ENCODE measurements around the gene ELOVL7.
"Not testable (repeated sequence)": the region's sequence is repeated elsewhere in the genome, so short reads cannot be mapped to it uniquely, and the experiment has no call there.

The ELOVL7 gene

DNA sequence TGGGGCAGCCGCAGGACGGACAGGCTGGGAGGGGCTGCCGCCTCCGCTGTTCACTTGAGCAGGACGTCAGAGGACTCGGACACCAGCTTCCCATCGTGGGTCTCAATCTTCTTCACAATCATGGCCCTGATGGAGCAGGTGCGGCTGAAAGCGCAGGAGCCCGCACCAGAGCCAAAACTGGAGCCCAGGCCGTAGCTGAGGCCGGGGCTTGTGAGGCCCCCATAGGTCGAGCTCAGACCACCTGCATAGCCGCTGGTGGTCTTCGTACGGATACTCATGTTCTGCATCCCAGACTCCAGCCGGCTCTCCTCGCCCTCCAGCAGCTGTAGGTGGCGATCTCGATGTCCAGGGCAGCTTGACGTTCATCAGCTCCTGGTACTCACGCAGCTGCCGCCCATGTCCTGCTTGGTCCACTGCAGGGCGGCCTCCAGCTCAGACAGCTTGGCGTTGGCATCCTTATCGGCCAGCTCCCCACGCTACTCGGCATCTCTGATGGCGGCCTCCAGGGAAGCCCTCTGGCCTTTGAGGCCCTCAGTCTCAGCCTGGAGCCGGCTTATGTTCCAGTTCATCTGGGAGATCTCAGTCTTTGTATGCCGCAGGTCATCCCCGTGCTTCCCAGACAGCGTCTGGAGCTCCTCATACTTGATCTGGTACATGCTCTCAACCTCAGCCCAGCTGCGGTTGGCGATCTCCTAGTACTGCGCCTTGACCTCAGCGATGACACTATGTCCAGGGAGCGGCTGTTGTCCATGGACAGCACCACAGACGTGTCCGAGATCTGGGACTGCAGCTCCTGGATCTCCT lies 100.4 kb downstream of the ELOVL7 start:
- DNase-seq (no peak), ATAC-seq (replicated peaks) (no peak)
- Mint-ChIP-seq H3K36me3 (ENCODE audit: insufficient read depth) (no peaks in the 10 kb centered on the region), H3K9me3 (peaks cover 5 to 17% of the 10 kb centered on the region in 2 donors), H3K27ac (no peak overlapping the region), H3K4me3 (no peak overlapping the region), H3K27me3 (peaks cover 10 to 16% of the 10 kb centered on the region in 2 donors), H3K4me1 (ENCODE audit: low read depth in 2 of 2) (no peaks in the 10 kb centered on the region)

DNA sequence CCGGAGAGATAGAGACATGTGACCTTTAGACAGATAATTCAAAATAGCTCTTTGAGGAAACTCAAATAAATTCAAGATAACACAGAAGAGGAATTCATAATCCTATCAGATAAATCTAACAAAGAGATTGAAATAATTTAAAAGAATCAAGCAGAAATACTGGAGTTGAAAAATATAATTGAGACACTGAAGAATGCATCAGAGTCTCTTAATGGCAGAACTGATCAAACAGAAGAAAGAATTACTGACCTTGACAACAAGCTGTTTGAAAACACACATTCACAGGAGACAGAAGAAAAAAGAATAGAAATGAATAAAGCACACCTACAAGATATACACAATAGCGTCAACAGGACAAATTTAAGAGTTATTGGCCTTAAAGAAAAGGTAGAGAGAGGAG lies 103.7 kb downstream of the ELOVL7 start:
- no peaks in the 10 kb centered on the region for H3K36me3 Mint-ChIP-seq (ENCODE audit: insufficient read depth)
- ATAC-seq (replicated peaks) (no peak), DNase-seq (no peak)
- H3K27ac Mint-ChIP-seq, result no peak overlapping the region
- H3K27me3 Mint-ChIP-seq, result no peaks in the 10 kb centered on the region
- H3K9me3 Mint-ChIP-seq, result peaks cover 5 to 17% of the 10 kb centered on the region in 2 donors
- no peak overlapping the region for H3K4me3 Mint-ChIP-seq
- no peaks in the 10 kb centered on the region for H3K4me1 Mint-ChIP-seq (ENCODE audit: low read depth in 2 of 2)

DNA sequence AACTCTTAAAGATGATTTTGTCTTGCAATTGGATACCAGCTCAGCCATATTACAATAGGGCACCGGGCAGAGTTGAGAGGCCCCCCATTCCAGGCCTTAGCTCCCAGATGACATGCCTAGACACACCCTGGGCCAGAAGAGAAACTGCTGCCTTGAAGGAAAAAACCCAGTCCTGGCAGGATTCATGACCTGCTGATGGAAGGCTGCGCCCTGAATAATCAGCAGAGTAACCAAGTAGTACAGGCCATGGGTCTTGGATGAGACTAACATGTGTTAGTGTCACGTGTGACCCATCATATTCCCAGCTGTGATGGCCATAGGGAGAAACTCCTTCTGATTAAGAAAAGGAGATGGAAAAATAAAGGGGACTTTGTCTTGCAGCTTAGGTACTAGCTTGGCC lies 105.1 kb downstream of the ELOVL7 start:
- no peak overlapping the region for H3K27ac Mint-ChIP-seq
- no peaks in the 10 kb centered on the region for H3K27me3 Mint-ChIP-seq
- ATAC-seq (replicated peaks) (no peak), DNase-seq (no peak)
- no peaks in the 10 kb centered on the region for H3K4me1 Mint-ChIP-seq (ENCODE audit: low read depth in 2 of 2)
- H3K9me3 Mint-ChIP-seq, result peaks cover 5 to 17% of the 10 kb centered on the region in 2 donors
- no peak overlapping the region for H3K4me3 Mint-ChIP-seq
- H3K36me3 Mint-ChIP-seq (ENCODE audit: insufficient read depth), result no peaks in the 10 kb centered on the region

DNA sequence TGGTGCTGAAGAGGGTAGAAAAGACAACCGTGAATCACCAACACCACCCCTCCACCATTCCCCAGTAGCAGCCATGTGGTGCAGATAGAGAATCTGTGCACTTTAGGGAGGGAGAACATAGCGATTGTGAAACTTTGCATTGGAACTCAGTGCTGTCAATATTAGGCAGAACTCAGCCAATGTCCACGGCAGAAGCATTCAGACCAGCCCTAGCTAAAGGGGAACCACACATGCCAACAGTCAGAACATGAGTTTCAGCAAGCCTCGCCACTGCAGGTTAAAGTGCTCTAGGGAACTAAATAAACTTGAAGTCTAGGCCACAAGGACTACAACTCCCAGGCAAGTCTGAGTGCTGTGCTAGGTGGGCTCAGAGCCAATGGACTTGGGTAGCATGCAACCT lies 105.6 kb downstream of the ELOVL7 start:
- no peak overlapping the region for H3K27ac Mint-ChIP-seq
- no peaks in the 10 kb centered on the region for H3K4me1 Mint-ChIP-seq (ENCODE audit: low read depth in 2 of 2)
- DNase-seq, result no peak
- no peaks in the 10 kb centered on the region for H3K27me3 Mint-ChIP-seq
- H3K4me3 Mint-ChIP-seq, result no peak overlapping the region
- H3K9me3 Mint-ChIP-seq, result peaks cover 5 to 17% of the 10 kb centered on the region in 2 donors
- no peaks in the 10 kb centered on the region for H3K36me3 Mint-ChIP-seq (ENCODE audit: insufficient read depth)
- ATAC-seq (replicated peaks), result no peak

DNA sequence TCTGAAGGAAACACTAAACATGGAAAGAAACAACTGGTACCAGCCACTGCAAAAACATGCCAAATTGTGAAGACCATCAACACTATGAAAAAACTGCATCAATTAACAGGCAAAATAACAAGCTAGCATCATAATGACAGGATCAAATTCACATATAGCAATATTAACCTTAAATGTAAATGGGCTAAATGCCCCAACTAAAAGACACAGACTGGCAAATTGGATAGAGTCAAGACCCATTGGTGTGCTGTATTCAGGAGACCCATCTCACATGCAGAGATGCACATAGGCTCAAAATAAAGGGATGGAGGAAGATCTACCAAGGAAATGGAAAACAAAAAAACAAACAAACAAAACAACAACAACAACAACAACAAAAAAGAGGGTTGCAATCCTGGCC lies 113.2 kb downstream of the ELOVL7 start:
- peaks cover 19 to 38% of the 10 kb centered on the region in 2 donors for H3K27me3 Mint-ChIP-seq
- not testable (repeated sequence) for DNase-seq; H3K4me3 Mint-ChIP-seq; H3K36me3 Mint-ChIP-seq (ENCODE audit: insufficient read depth); H3K27ac Mint-ChIP-seq; H3K9me3 Mint-ChIP-seq; H3K4me1 Mint-ChIP-seq (ENCODE audit: low read depth in 2 of 2); ATAC-seq (replicated peaks)

DNA sequence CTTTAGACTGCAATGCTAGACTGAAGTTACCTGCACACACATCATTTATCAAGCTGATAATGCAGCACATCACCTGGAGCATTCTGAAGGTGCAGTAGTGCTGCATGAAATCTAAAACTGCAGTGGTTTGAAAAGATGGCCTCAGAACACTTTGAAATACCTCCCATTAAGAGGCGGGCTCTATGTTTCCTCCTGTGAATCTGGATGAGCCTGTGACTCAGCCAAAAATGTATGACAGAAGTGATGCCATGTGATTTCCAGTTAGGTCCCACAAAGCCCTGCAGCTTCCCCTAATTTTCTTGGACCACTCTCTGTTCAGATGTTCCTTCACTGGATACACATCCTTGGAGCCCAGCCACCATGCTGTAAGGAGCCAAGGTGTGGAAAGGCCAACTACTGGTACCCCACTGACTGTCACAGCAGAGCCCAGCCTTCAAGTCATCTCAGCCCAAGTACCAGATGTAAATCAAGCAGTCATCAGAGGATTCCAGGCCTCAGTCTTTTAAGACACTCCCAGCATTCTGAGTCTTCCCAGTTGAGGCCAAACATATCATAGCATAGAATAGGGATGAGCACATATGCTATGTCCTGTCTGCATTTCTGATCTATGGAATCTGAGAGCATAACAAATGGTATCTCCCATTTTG lies 116.9 kb downstream of the ELOVL7 start:
- no peak overlapping the region for H3K27ac Mint-ChIP-seq
- ATAC-seq (replicated peaks) (no peak), DNase-seq (no peak)
- no peaks in the 10 kb centered on the region for H3K36me3 Mint-ChIP-seq (ENCODE audit: insufficient read depth)
- H3K4me3 Mint-ChIP-seq, result no peak overlapping the region
- H3K27me3 Mint-ChIP-seq, result peaks cover 25 to 57% of the 10 kb centered on the region in 2 donors
- H3K9me3 Mint-ChIP-seq, result no peaks in the 10 kb centered on the region
- H3K4me1 Mint-ChIP-seq (ENCODE audit: low read depth in 2 of 2), result no peaks in the 10 kb centered on the region

DNA sequence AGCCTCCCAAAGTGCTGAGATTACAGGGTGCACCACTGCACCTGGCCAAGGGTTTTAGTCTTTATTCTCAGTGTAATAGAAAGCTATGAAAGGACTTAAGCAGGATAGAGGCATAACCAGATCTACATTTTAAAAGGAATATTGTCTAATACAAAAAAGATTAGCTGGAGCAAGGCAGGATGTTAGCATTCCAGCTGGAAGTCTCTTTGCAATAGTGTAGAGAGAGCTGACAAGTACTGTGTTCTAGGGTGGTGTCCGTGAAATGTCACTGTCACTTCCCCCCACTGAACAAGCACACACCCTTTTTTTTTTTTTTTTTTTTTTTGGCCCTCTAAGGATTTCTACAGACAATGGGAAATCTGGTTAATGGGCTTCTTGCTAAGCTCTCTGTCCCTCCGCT lies 119.9 kb downstream of the ELOVL7 start:
- H3K27me3 Mint-ChIP-seq, result peaks cover 26 to 43% of the 10 kb centered on the region in 2 donors
- no peaks in the 10 kb centered on the region for H3K9me3 Mint-ChIP-seq
- H3K36me3 Mint-ChIP-seq (ENCODE audit: insufficient read depth), result no peaks in the 10 kb centered on the region
- ATAC-seq (replicated peaks) (no peak), DNase-seq (no peak)
- no peak overlapping the region for H3K27ac Mint-ChIP-seq
- H3K4me1 Mint-ChIP-seq (ENCODE audit: low read depth in 2 of 2), result no peaks in the 10 kb centered on the region
- H3K4me3 Mint-ChIP-seq, result no peak overlapping the region

DNA sequence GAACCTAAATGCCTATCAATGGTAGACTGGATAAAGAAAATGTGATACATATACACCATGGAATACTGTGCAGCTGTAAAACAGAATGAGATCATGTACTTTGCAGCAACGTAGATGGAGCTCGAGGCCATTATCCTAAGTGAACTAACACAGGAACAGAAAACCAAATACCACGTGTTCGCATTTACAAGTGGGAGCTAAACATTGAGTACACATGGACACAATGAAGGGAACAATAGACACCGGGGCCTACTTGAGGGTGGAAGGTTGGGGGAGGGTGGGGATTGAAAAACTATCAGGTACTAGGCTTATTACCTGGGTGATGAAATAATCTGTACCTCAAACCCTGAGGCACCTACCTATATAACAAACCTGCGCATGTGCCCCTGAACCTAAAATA lies 121.7 kb downstream of the ELOVL7 start:
- Mint-ChIP-seq H3K27ac (no peak overlapping the region), H3K36me3 (ENCODE audit: insufficient read depth) (no peaks in the 10 kb centered on the region), H3K27me3 (peaks cover 34 to 43% of the 10 kb centered on the region in 2 donors), H3K4me1 (ENCODE audit: low read depth in 2 of 2) (no peaks in the 10 kb centered on the region), H3K4me3 (no peak overlapping the region), H3K9me3 (no peaks in the 10 kb centered on the region)
- ATAC-seq (replicated peaks) (no peak), DNase-seq (no peak)

DNA sequence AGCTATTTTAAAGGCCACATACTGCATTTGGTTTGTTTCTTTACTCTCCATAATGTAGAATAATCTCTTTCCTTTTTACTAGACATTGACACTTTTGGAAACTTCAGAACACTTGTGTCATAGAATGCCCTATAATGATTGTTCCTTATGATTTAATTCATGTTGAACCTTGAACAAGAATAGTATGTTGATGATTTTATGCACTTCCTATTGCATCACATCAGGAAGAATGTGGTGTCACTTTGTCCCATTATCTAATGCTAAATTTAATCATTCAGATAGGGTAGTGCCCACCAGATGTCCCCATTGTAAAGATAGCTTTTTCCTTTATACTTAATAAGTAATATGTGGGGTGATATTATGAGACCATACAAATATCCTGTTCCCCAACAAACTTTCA lies 124.7 kb downstream of the ELOVL7 start:
- DNase-seq (no peak), ATAC-seq (replicated peaks) (no peak)
- peaks cover 2 to 6% of the 10 kb centered on the region in 2 donors for H3K9me3 Mint-ChIP-seq
- H3K27me3 Mint-ChIP-seq, result peaks cover 48 to 61% of the 10 kb centered on the region in 2 donors
- no peak overlapping the region for H3K27ac Mint-ChIP-seq
- H3K36me3 Mint-ChIP-seq (ENCODE audit: insufficient read depth), result no peaks in the 10 kb centered on the region
- no peaks in the 10 kb centered on the region for H3K4me1 Mint-ChIP-seq (ENCODE audit: low read depth in 2 of 2)
- no peak overlapping the region for H3K4me3 Mint-ChIP-seq

DNA sequence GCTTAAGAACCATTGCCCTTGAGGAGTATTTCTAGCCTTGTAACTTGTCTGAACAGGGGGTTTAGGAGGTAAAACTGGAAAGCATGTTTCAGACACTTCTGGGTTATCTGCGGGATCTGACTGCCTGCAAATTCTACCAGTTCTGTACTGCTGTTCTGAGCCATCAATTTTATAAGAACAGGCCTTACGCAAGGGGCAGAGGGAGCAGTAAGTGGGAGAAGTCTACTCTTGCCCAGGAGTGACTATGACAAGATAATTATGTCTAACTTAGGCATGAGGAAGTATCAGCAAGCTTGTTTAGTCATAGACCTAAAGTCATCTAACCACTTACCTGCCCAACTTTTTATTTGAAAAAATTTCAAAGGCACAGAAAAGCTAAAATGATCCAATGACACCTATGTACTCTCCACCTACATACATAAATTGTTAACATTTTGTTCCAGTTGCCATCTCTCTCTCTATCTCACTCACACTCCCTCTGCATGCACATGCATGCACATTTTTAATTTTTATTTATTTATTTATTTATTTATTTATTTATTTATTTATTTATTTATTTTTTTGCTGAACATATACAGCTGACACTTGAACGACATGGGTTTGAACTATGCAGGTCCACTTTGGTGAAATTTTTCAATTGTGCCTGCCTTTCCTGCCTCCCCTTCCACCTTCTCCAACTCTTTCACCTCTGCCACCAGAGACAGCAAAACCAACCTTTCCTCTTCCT lies 125.7 kb downstream of the ELOVL7 start:
- Mint-ChIP-seq H3K4me1 (ENCODE audit: low read depth in 2 of 2) (no peaks in the 10 kb centered on the region), H3K4me3 (no peak overlapping the region), H3K36me3 (ENCODE audit: insufficient read depth) (no peaks in the 10 kb centered on the region), H3K9me3 (peaks cover 2 to 6% of the 10 kb centered on the region in 2 donors), H3K27ac (no peak overlapping the region), H3K27me3 (peaks cover 48 to 55% of the 10 kb centered on the region in 2 donors)
- ATAC-seq (replicated peaks) (no peak), DNase-seq (no peak)

DNA sequence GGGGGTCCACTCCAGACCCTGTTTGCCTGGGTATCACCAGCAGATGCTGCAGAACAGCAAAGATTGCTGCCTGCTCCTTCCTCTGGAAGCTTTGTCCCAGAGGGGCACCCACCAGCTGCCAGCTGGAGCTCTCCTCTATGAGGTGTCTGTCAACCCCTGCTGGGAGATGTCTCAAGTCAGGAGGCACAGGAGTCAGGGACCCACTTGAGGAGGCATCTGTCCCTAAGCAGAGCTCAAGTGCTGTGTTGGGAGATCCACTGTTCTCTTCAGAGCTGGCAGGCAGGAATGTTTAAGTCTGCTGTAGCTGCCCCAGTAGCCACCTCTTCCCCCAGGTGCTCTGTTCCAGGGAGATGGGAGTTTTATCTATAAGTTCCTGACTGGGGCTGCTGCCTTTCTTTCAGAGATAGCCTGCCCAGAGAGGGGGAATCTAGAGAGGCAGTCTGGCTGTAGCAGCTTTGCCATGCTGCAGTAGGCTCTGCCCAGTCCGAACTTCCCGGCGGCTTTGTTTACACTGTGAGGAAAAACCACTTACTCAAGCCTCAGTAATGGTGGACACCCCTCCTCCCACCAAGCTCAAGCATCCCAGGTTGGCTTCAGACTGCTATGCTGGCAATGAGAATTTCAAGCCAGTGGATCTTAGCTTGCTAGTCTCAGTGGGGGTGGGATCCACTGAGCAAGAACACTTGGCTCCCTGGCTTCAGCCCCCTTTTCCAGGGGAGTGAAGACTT lies 128.7 kb downstream of the ELOVL7 start:
- ATAC-seq (replicated peaks); H3K4me3 Mint-ChIP-seq; H3K9me3 Mint-ChIP-seq; H3K36me3 Mint-ChIP-seq (ENCODE audit: insufficient read depth); H3K27ac Mint-ChIP-seq; DNase-seq; H3K4me1 Mint-ChIP-seq (ENCODE audit: low read depth in 2 of 2): not testable (repeated sequence)
- H3K27me3 Mint-ChIP-seq, result peaks cover 56 to 66% of the 10 kb centered on the region in 2 donors

DNA sequence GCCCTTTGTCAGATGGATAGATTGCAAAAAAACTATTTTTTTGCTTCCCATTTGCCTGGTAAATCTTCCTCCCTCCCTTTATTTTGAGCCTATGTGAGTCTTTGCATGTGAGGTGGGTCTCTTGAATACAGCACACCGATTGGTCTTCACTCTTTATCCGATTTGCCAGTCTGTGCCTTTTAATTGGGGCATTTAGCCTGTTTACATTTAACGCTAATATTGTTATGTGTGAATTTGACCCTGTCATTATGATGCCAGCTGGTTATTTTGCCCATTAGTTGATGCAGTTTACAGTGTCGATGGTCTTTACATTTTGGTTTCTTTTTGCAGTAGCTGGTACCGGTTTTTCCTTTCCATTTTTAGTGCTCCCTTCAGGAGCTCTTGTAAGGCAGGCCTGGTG lies 131.1 kb downstream of the ELOVL7 start:
- Mint-ChIP-seq H3K27ac (no peak overlapping the region), H3K4me1 (ENCODE audit: low read depth in 2 of 2) (no peaks in the 10 kb centered on the region), H3K27me3 (peaks cover 41 to 61% of the 10 kb centered on the region in 2 donors), H3K4me3 (no peak overlapping the region), H3K36me3 (ENCODE audit: insufficient read depth) (no peaks in the 10 kb centered on the region), H3K9me3 (peaks cover 2 to 6% of the 10 kb centered on the region in 2 donors)
- ATAC-seq (replicated peaks), result no peak
- no peak for DNase-seq

DNA sequence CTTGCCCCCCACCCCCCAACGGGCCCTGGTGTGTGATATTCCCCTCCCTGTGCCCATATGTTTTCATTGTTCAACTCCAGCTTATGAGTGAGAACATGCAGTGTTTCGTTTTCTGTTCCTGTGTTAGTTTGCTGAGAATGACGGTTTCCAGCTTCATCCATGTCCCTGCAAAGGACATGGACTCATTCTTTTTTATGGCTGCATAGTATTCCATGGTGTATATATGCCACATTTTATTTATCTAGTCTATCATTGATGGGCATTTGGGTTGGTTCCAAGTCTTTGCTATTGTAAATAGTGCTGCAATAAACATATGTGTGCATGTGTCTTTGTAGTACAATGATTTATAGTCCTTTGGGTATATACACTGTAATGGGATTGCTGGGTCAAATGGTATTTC lies 132.2 kb downstream of the ELOVL7 start:
- not testable (repeated sequence) for DNase-seq; H3K4me1 Mint-ChIP-seq (ENCODE audit: low read depth in 2 of 2); H3K9me3 Mint-ChIP-seq; ATAC-seq (replicated peaks); H3K27ac Mint-ChIP-seq; H3K4me3 Mint-ChIP-seq; H3K36me3 Mint-ChIP-seq (ENCODE audit: insufficient read depth)
- H3K27me3 Mint-ChIP-seq, result peaks cover 33 to 52% of the 10 kb centered on the region in 2 donors

Data from effector memory CD8-positive, alpha-beta T cell (primary cell).